Renal cortical epithelial cell (primary cell): ENCODE data around the gene SH3BP1. TPM values are rescaled to one million over a fixed set of nuclear protein-coding genes. Genes with fewer than 3 reads are reported as not detected.
"Not testable (repeated sequence)": the region's sequence is repeated elsewhere in the genome, so short reads cannot be mapped to it uniquely, and the experiment has no call there.

Experiments used
- DNase-seq: peaks from one replicate; pipeline ENCODE4 v3.0.0-alpha.2; 2011; ENCODE audit warnings: low read depth
- total RNA-seq: library from RNA; depleted of rRNA; stranded (reverse); fragments of >200 nt; gene quantifications from 2 replicates; pipeline ENCODE4 v1.2.3, GENCODE V29; 2014

Gene SH3BP1
- total RNA-seq: 5.0 and 8.1 TPM in 2 replicates

- no peak for DNase-seq
These were observed at the start of gene SH3BP1 for GRCh38 chr22:37639070-37639760. Gene SH3BP1 (plus strand): TSS chr22:37639669. CDS start chr22:37639788, 119 bp downstream.

- not testable (repeated sequence) for DNase-seq
These were observed 48.4 kb upstream of the SH3BP1 start for GRCh38 chr22:37591081-37591480.

- no peak for DNase-seq
These were observed 47.6 kb upstream of the SH3BP1 start for GRCh38 chr22:37591823-37592404.

GRCh38 chr22:37594237-37594636 is 45.2 kb upstream of the SH3BP1 start:
- DNase-seq: no peak

- no peak for DNase-seq
These were observed 40.3 kb upstream of the SH3BP1 start for GRCh38 chr22:37599153-37599552.

- DNase-seq: no peak
These were observed 38.3 kb upstream of the SH3BP1 start for GRCh38 chr22:37601203-37601539.

GRCh38 chr22:37601540-37602442 is 37.7 kb upstream of the SH3BP1 start:
- peak; percentile 97 for DNase-seq

GRCh38 chr22:37602546-37603277 is 36.8 kb upstream of the SH3BP1 start:
- DNase-seq: not testable (repeated sequence)

- DNase-seq: no peak
These were observed 35.4 kb upstream of the SH3BP1 start for GRCh38 chr22:37604074-37604473.

GRCh38 chr22:37604875-37605274 is 34.6 kb upstream of the SH3BP1 start:
- DNase-seq: no peak

- peak; percentile 51 for DNase-seq
These were observed 32.2 kb upstream of the SH3BP1 start for GRCh38 chr22:37607010-37607934.

GRCh38 chr22:37607935-37608476 is 31.5 kb upstream of the SH3BP1 start:
- no peak for DNase-seq

GRCh38 chr22:37608477-37609239 is 30.8 kb upstream of the SH3BP1 start, which contains the start of gene GGA1:
Gene GGA1 (plus strand): TSS chr22:37608834. CDS start chr22:37608861, 27 bp downstream.
- DNase-seq: peak; percentile 93

GRCh38 chr22:37609240-37610152 is 30.0 kb upstream of the SH3BP1 start:
- DNase-seq: no peak

- not testable (repeated sequence) for DNase-seq
These were observed 29.4 kb upstream of the SH3BP1 start for GRCh38 chr22:37610153-37610475.

- no peak for DNase-seq
These were observed 28.9 kb upstream of the SH3BP1 start for GRCh38 chr22:37610480-37611129.

- DNase-seq: no peak
These were observed 28.3 kb upstream of the SH3BP1 start for GRCh38 chr22:37611207-37611606.
